Stimulated activated naive CD8-positive, alpha-beta T cell treated with anti-CD3 and anti-CD28 coated beads, Interleukin-15, Interleukin-2, amounts not matched to agents 100 ng/mL and 50 ng/mL, for 24 hours (primary cell): ENCODE measurements around the gene WDR13.
"Not testable (repeated sequence)": the region's sequence is repeated elsewhere in the genome, so short reads cannot be mapped to it uniquely, and the experiment has no call there.

Experiments
- H3K27ac Mint-ChIP-seq: one replicate; pipeline ENCODE4 v1.8.0; 2021; ENCODE audit warnings: mild to moderate bottlenecking, mixed read lengths
- H3K27me3 Mint-ChIP-seq: one replicate; pipeline ENCODE4 v1.8.0; 2021; ENCODE audit warnings: mixed read lengths
- H3K36me3 Mint-ChIP-seq: one replicate; pipeline ENCODE4 v1.8.0; 2021; ENCODE audit warnings: low read depth, mixed read lengths
- H3K4me1 Mint-ChIP-seq: one replicate; pipeline ENCODE4 v1.8.0; 2021; ENCODE audit warnings: low read depth, mixed read lengths
- H3K4me3 Mint-ChIP-seq: one replicate; pipeline ENCODE4 v1.8.0; 2021; ENCODE audit warnings: mild to moderate bottlenecking, mixed read lengths
- H3K9me3 Mint-ChIP-seq: one replicate; pipeline ENCODE4 v1.8.0; 2021; ENCODE audit warnings: mixed read lengths

WDR13 gene

DNA sequence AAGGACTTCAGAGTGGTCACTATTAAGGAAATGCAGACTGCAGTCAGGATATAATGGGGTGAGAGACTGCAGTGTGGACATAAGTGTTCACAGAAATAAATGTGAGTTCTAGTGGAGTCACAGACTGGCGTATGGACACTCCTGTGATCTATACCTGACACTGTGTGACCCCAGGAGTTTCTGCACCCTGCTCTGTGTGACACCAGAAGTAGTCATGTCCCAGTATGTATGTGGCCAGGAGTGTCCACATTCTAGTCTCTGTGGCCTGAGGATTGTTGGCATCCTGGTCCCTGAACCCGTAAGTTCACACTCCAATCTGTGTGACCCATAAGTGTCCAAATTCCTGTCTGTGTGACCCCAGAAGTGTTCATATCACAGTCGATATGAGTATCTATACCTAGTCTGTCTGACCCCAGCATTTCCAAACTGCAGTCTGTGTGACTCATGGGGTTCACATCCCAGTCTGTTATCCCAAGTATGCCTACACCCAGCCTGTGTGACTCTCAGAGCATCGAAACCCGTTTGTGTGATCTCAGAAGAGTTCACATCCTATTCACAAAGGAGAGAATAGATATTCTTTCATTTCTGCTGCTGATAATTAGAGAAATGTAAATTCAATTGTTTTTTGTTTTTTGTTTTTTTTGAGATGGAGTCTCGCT is 16.3 kb downstream of the WDR13 start:
- H3K9me3 Mint-ChIP-seq: no peaks in the 10 kb centered on the region
- H3K27ac Mint-ChIP-seq: no peak overlapping the region
- H3K36me3 Mint-ChIP-seq: no peaks in the 10 kb centered on the region
- no peaks in the 10 kb centered on the region for H3K27me3 Mint-ChIP-seq
- no peak overlapping the region for H3K4me3 Mint-ChIP-seq
- H3K4me1 Mint-ChIP-seq: no peaks in the 10 kb centered on the region

DNA sequence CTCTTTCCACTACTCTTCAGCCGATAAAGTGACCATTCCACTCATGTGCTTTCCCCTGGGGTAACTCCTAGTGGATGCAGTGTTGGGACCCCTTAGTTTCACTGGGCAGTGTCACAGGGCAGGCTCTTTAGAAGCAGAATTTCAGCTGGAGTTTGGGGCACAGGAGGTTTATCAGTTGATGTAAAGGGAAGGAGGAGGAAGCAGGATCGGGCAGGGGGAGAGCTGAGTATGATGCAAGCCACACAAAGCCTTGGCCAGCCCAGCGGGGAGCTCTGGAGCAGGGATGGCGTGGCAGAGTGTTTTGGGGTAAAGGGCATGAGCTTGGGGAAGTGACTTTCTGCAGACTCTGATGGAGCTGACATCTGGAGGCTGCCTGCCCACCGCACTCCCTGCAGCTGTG is 19.3 kb downstream of the WDR13 start:
- Mint-ChIP-seq H3K27ac (no peak overlapping the region), H3K9me3 (no peaks in the 10 kb centered on the region), H3K27me3 (no peaks in the 10 kb centered on the region), H3K36me3 (no peaks in the 10 kb centered on the region), H3K4me1 (no peaks in the 10 kb centered on the region), H3K4me3 (no peak overlapping the region)

DNA sequence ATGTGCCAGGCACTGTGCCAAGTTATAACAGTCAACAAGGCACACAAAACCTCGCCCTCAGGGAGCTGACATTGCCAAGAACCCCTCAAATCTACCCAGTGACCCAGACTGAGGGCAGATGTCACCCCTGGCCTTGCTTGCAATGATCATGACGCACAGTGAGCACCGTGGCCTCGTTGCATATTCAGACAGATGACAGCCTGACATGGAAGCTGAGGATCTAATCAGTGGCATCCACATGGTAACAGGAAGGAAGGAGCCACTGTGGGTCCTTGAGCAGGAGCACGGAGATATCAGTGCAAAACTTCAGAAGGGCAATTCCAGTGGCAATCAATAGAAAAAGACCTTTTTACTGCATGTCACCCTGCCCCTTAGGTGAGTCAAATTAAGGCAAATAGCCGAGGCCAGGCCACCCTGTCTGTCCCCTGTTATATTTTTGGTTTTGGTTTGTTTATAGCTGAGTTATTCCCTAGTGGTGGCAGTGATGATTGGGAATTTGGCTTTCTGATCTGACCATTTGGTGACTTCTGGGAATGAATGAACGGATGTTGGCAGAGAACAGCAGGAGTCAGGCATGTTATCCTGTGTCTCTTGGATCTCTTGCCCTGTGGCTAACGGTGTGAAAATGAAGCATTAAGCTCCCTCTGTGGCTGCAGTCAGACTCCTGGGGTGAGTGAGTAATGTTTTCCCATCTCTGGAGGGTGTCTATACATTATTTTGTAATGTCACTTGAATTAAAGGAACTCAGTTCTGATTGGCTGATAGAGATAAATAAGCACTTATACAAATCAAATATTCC is 20.4 kb downstream of the WDR13 start:
- no peaks in the 10 kb centered on the region for H3K4me1 Mint-ChIP-seq
- no peaks in the 10 kb centered on the region for H3K9me3 Mint-ChIP-seq
- H3K36me3 Mint-ChIP-seq: no peaks in the 10 kb centered on the region
- peak overlapping the region; percentile 1 for H3K27ac Mint-ChIP-seq
- no peak overlapping the region for H3K4me3 Mint-ChIP-seq
- H3K27me3 Mint-ChIP-seq: no peaks in the 10 kb centered on the region

DNA sequence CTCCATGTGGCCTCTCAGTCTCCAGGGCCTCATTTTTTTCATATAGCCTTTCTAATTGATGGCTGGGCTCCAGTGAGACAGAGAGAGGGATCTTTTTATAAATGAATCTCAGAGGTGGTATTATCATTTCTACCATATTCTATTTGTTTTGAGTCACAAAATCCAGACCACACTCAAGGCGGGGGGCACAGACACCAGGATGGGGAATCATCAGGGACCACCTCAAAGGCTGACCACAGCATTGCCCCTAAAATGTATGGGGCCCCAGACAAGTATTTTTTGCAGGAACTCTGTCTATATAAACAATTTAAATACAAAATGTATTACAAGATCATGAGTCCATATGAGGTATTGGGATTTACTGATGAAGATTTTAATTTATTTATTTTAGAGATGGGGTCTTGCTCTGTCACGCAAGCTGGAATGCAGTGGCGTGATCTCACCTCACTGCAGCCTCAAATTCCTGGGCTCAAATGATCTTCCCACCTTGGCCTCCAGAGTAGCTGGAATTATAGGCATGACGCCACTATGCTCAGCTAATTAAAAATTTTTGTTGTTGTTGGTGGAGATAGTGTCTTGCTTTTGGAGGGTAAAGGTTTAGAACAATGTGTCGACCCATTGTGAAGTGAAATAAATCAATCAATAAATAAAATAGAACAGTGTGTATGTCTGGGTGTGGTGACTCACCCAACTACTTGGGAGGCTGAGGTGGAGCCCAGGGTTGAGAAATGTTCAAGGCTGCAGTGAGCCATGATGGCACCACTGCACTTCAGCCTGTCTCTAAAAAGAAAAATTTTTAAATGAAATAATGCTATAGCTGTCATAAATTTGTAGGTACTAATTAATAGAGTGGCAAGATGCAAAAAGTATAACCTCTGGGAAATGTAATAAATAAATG is 29.4 kb downstream of the WDR13 start:
- H3K9me3 Mint-ChIP-seq: no peaks in the 10 kb centered on the region
- no peak overlapping the region for H3K4me3 Mint-ChIP-seq
- H3K36me3 Mint-ChIP-seq: no peaks in the 10 kb centered on the region
- no peak overlapping the region for H3K27ac Mint-ChIP-seq
- peaks cover 6% of the 10 kb centered on the region for H3K4me1 Mint-ChIP-seq
- H3K27me3 Mint-ChIP-seq: no peaks in the 10 kb centered on the region

DNA sequence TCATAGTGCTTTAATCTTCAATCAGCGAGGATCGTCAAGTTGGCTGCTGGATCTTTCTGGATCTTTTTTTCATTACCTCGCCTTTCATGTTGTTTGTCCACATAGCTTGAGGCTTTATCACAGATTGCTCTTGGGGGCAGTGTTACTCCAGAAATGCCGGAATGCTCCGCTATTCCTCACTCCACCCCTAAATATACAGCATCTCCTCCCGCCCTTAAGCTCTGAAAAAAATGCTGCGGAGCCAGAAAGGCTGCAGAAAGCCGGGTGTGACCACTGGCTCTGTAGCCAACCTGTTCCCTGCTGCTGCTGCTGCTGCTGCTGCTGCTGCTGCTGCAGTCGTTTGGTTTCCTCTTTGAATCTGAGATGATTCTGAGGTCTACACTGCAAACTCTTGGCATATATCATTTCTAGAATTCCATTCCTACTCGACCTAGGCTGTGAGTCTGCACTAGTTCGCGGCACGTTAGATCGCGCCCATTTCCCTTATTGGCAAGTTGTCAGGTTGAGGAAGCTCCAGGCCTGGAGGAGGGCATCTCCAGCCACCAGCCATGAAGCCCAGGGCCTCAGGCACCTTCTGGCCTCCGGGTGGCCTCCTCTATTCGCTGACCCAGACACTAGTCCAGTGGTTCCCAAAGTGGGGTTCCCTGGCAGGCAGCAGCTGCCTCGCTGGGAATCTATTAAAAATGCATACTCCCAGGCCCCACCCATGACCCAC is 34.2 kb downstream of the WDR13 start:
- Mint-ChIP-seq H3K9me3 (no peaks in the 10 kb centered on the region), H3K4me1 (peaks cover 6% of the 10 kb centered on the region), H3K27ac (no peak overlapping the region), H3K36me3 (no peaks in the 10 kb centered on the region), H3K27me3 (no peaks in the 10 kb centered on the region), H3K4me3 (peak overlapping the region; percentile 41)

DNA sequence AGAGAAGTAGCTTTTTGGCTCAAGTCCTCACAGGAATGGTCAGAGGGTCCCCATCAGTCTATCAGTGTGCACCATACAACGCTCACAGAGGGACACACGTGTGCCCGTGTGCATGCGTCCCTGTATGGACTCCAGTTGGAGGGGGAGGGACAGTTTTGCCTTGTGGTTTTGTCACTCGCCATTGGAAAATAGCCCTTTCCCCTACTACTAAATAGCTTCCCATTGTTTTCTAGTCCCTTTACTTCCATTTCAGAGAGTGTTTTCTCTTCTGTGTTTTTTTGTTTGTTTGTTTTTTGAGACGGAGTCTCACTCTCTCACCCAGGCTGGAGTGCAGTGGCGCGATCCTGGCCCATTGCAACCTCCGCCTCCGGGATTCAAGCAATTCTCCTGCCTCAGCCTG is 34.9 kb downstream of the WDR13 start:
- Mint-ChIP-seq H3K4me1 (peaks cover 6% of the 10 kb centered on the region), H3K27me3 (no peaks in the 10 kb centered on the region), H3K9me3 (no peaks in the 10 kb centered on the region), H3K4me3 (no peak overlapping the region), H3K36me3 (no peaks in the 10 kb centered on the region), H3K27ac (no peak overlapping the region)

DNA sequence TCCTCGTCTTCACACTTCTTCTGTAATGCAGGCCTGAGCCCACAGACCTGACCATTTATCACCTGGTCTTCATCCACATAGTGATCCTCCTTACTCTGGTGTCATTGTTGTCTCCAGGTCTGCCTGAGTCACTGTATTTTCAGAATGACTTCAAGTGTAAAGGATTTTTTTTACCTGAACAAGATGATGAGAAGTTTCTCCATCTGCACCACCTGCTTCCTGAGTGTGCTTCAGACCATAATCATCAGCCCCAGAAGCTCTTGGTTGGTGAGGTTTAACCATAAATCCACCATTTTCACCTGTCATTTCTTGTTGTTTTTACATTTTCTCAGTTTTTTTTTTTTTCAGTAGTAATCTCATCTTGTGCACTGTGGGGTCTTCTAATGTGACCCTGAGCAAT is 39.0 kb downstream of the WDR13 start:
- Mint-ChIP-seq H3K27ac (no peak overlapping the region), H3K4me1 (peaks cover 3% of the 10 kb centered on the region)

DNA sequence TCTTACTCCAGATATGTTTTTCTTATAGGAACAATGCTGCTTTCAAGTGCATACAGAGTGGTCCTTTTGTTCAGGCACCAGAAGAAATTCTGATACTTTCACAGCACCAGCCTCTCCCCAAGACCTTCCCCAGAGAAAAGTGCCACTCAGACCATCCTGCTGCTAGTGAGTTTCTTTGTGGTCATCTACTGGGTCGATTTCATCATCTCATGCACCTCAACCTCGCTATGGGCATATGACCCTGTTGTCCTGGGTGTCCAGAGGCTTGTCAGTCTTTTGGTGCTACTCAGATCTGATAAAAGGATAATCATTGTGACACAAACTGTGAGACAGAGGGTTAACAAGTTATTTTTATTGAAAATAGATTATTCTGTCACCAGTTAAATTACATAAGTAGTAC is 39.5 kb downstream of the WDR13 start:
- no peak overlapping the region for H3K4me3 Mint-ChIP-seq
- H3K36me3 Mint-ChIP-seq: no peaks in the 10 kb centered on the region
- H3K27ac Mint-ChIP-seq: no peak overlapping the region
- H3K27me3 Mint-ChIP-seq: no peaks in the 10 kb centered on the region
- H3K4me1 Mint-ChIP-seq: no peaks in the 10 kb centered on the region
- no peaks in the 10 kb centered on the region for H3K9me3 Mint-ChIP-seq

More for the DNA sequence above, 39.0 kb downstream of the WDR13 start:
- Mint-ChIP-seq H3K36me3 (no peaks in the 10 kb centered on the region), H3K4me3 (no peak overlapping the region), H3K9me3 (no peaks in the 10 kb centered on the region), H3K27me3 (no peaks in the 10 kb centered on the region)

DNA sequence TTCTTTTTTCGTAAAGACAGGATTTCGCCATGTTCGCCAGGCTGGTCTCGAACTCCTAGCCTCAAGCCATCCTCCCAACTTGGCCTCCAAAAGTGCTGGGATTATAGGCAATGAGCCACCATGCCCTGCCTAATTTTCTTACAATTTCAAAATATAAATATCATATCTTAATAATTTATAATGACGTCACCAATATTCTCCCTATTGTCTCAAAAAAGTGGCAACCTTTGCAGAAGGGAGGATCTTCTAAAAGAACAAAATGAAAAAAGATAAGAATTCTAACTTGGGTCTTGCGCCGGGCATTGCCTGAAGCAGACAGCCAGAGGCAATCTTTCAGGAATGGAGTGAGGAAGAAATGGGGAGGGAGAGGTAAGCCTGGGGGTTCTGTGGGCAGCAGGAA is 48.4 kb downstream of the WDR13 start:
- Mint-ChIP-seq H3K4me3 (no peak overlapping the region), H3K27ac (no peak overlapping the region), H3K36me3 (no peaks in the 10 kb centered on the region), H3K27me3 (no peaks in the 10 kb centered on the region), H3K4me1 (no peaks in the 10 kb centered on the region), H3K9me3 (no peaks in the 10 kb centered on the region)

DNA sequence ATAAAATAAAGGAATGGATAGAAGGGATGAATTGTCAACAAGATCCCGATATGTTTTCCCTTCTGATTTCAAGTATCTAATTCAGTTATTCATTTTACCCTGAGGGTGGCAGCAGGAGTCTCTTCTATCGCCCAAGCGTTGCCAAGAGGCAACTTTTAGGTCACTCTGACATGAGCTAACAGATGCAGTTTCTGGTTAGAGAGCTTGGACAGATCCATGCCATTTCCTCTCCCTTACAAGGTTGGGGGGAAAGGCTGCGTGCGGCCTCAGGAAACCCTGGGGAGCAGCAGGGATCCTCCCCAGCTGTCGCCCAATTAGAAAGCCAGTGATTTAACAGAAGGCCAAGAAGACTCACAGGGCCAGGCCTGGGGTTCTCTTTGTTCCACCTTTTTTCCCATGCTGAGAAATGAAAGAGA is 51.1 kb downstream of the WDR13 start:
- H3K27ac Mint-ChIP-seq: no peak overlapping the region
- peaks cover 4% of the 10 kb centered on the region for H3K4me1 Mint-ChIP-seq
- no peak overlapping the region for H3K4me3 Mint-ChIP-seq
- no peaks in the 10 kb centered on the region for H3K27me3 Mint-ChIP-seq
- no peaks in the 10 kb centered on the region for H3K9me3 Mint-ChIP-seq
- H3K36me3 Mint-ChIP-seq: no peaks in the 10 kb centered on the region

DNA sequence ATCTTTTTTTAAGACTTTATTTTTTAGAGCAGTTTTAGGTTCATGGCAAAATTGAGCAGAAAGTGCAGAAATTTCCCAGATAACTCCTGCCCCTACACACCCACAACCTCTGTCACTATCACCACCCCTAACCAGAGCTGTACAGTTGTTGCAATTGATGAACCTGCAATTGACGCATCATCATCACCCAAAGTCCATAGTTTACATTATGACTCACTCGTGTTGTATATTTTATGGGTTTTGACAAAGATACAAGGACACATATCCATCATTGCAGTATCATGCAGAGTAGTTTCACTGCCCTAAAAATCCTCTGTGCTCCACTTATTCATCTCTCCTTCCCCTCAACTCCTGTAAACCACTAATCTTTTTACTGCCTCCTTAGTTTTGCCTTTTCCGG is 51.8 kb downstream of the WDR13 start:
- no peaks in the 10 kb centered on the region for H3K36me3 Mint-ChIP-seq
- no peaks in the 10 kb centered on the region for H3K27me3 Mint-ChIP-seq
- H3K4me3 Mint-ChIP-seq: no peak overlapping the region
- peaks cover 4% of the 10 kb centered on the region for H3K4me1 Mint-ChIP-seq
- H3K27ac Mint-ChIP-seq: no peak overlapping the region
- H3K9me3 Mint-ChIP-seq: no peaks in the 10 kb centered on the region

DNA sequence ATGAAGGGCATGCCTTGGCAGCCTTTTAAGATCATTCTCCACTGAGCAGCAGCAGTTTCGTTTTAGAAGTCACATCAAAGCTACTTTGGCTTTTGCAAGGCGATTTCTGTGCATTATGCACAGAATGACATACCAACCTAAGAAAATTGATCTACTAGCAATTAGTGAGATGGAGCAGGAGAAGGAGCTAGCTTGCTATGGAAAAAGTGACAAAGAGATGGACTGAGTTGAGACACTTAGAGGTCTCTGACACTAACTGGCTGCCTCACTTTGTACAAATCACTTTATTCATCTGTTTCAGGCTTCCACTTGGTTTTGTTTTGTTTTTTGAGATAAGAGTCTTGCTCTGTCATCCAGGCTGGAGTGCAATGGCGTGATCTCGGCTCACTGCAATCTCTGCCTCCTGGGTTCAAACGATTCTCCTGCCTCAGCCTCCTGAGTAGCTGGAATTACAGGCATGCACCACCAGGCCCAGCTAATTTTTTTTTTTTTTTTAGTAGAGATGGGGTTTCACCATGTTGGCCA is 54.8 kb downstream of the WDR13 start:
- not testable (repeated sequence) for H3K27ac Mint-ChIP-seq, H3K4me3 Mint-ChIP-seq, H3K36me3 Mint-ChIP-seq, H3K4me1 Mint-ChIP-seq, H3K9me3 Mint-ChIP-seq, H3K27me3 Mint-ChIP-seq

DNA sequence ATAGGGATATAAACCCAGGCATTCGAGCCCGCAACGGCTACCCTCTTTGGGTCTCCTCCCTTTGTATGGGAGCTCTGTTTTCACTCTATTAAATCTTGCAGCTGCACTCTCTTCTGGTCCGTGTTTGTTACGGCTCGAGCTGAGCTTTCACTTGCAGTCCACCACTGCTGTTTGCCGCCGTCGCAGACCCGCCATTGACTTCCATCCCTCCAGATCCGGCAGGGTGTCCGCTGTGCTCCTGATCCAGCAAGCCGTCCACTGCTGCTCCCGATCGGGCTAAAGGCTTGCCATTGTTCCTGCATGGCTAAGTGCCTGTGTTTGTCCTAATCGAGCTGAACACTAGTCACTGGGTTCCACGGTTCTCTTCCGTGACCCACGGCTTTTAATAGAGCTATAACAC is 57.5 kb downstream of the WDR13 start:
- not testable (repeated sequence) for H3K27me3 Mint-ChIP-seq, H3K36me3 Mint-ChIP-seq, H3K4me3 Mint-ChIP-seq, H3K27ac Mint-ChIP-seq, H3K4me1 Mint-ChIP-seq, H3K9me3 Mint-ChIP-seq
